A673 (cell line): ENCODE data around the gene FBLN1. TPM values are rescaled to one million over a fixed set of nuclear protein-coding genes. Genes with fewer than 3 reads are reported as not detected.

ENCODE experiments used
- BruUV-seq: library from RNA; stranded (reverse); fragments of 400-500 nt; replicated peaks from 2 replicates; lab custom pipeline; 2021; lab: Mats Ljungman, UMichigan
- CTCF ChIA-PET: fragments of 300-600 bp; sonication (Branson Sonifier 250); formaldehyde crosslinking; loops from one replicate; lab custom pipeline; 2022; ENCODE audit warnings: antibody characterized with exemption; lab: Charles Lee
- POLR2A ChIA-PET: fragments of 300-600 bp; sonication (Branson Sonifier 250); formaldehyde crosslinking; loops from one replicate; lab custom pipeline; 2022; ENCODE audit warnings: antibody characterized with exemption; ENCODE audit not compliant: low non-redundant PET; lab: Charles Lee
- DNase-seq: peaks from one replicate; pipeline ENCODE4 v3.0.0-alpha.2; 2015; ENCODE audit warnings: low spot score
- H3K27ac ChIP-seq: fragments of 200-600 bp; sonication (generic); 2 replicates; pipeline ENCODE4 v1.5.1; 2016; ENCODE audit warnings: mixed run types, low read depth, mild to moderate bottlenecking, mixed read lengths, antibody characterized with exemption, low read length; ENCODE audit not compliant: poor library complexity, severe bottlenecking
- H3K27me3 ChIP-seq: fragments of 200-600 bp; sonication (generic); replicated peaks from 2 replicates; pipeline ENCODE4 v1.6.1; 2017; ENCODE audit warnings: mixed run types, low read depth, mild to moderate bottlenecking, mixed read lengths, antibody characterized with exemption, low read length; ENCODE audit not compliant: insufficient read depth, poor library complexity
- H3K36me3 ChIP-seq: fragments of 200-600 bp; sonication (generic); 2 replicates; pipeline ENCODE4 v1.6.1; 2016; ENCODE audit warnings: mixed run types, mild to moderate bottlenecking, mixed read lengths, antibody characterized with exemption, low read length; ENCODE audit not compliant: insufficient read depth, poor library complexity, severe bottlenecking
- H3K4me1 ChIP-seq: fragments of 200-600 bp; sonication (generic); 2 replicates; pipeline ENCODE4 v1.6.1; 2017; ENCODE audit warnings: mixed run types, mild to moderate bottlenecking, mixed read lengths, antibody characterized with exemption, low read length; ENCODE audit not compliant: insufficient read depth, poor library complexity, severe bottlenecking
- H3K4me3 ChIP-seq: fragments of 200-600 bp; sonication (generic); 2 replicates; pipeline ENCODE4 v1.5.1; 2016; ENCODE audit warnings: low read depth, mixed run types, mild to moderate bottlenecking, mixed read lengths, low read length; ENCODE audit not compliant: poor library complexity, severe bottlenecking
- H3K9me3 ChIP-seq: fragments of 200-600 bp; sonication (generic); 2 replicates; pipeline ENCODE4 v1.6.1; 2016; ENCODE audit warnings: mixed run types, low read depth, mild to moderate bottlenecking, mixed read lengths, antibody characterized with exemption, low read length; ENCODE audit not compliant: poor library complexity, severe bottlenecking
- CTCF ChIP-seq: fragments of 300-800, 200-600 bp; sonication (generic); conservative IDR thresholded peaks from 2 replicates; pipeline ENCODE4 v1.5.1; 2017; ENCODE audit warnings: low read depth, mild to moderate bottlenecking, antibody characterized with exemption, low read length, moderate library complexity, mixed read lengths
- EZH2 ChIP-seq: fragments of 200-600 bp; sonication (generic); IDR thresholded peaks from 2 replicates; pipeline ENCODE4 v1.6.1; 2017; ENCODE audit warnings: borderline replicate concordance, low read depth, mild to moderate bottlenecking, mixed read lengths, antibody characterized with exemption, low read length; ENCODE audit not compliant: poor library complexity, severe bottlenecking
- intact Hi-C: fragments of 100-400 bp; cut with micrococcal nuclease; formaldehyde crosslinking; loops from one replicate; pipeline ENCODE4 v1.10.0; 2022; ENCODE audit not compliant: unreplicated experiment
- total RNA-seq: library from RNA; stranded (reverse); gene quantifications from 2 replicates; pipeline ENCODE4 v1.2.3, GENCODE V29; 2021

Gene FBLN1
- total RNA-seq, 1 experiment from 2014 or later: 96.4 TPM

- POLR2A ChIA-PET: no interaction called here
- intact Hi-C loops: no loop called here
- Histone ChIP-seq H3K27me3 (no peaks in the 10 kb centered on the region), H3K4me3 (no peak overlapping the region), H3K27ac (no peak overlapping the region), H3K36me3 (no peaks in the 10 kb centered on the region), H3K4me1 (peaks cover 14% of the 10 kb centered on the region), H3K9me3 (no peaks in the 10 kb centered on the region)
- DNase-seq: no peak
- TF ChIP-seq CTCF (no peak), EZH2 (no peak)
- CTCF ChIA-PET: no interaction called here
- BruUV-seq: no TSS peak
These were observed 31.8 kb upstream of the FBLN1 start for GRCh38 chr22:45470871-45471270.

- Histone ChIP-seq H3K36me3 (no peaks in the 10 kb centered on the region), H3K27me3 (no peaks in the 10 kb centered on the region), H3K27ac (no peak overlapping the region), H3K9me3 (no peaks in the 10 kb centered on the region), H3K4me3 (no peak overlapping the region), H3K4me1 (peaks cover 14% of the 10 kb centered on the region)
- CTCF ChIA-PET: no interaction called here
- POLR2A ChIA-PET: no interaction called here
- intact Hi-C loops: no loop called here
- BruUV-seq: no TSS peak
- DNase-seq: no peak
- TF ChIP-seq EZH2: no peak
- TF ChIP-seq CTCF: no peak
These were observed 30.3 kb upstream of the FBLN1 start for GRCh38 chr22:45472426-45472825.

GRCh38 chr22:45473626-45474237 lies 29.0 kb upstream of the FBLN1 start:
- no peaks in the 10 kb centered on the region for H3K9me3 ChIP-seq
- POLR2A ChIA-PET: no interaction called here
- no TSS peak for BruUV-seq
- no peaks in the 10 kb centered on the region for H3K27me3 ChIP-seq
- peaks cover 14% of the 10 kb centered on the region for H3K4me1 ChIP-seq
- CTCF ChIA-PET: no interaction called here
- no peak overlapping the region for H3K4me3 ChIP-seq
- no peak for DNase-seq
- intact Hi-C loops: no loop called here
- no peaks in the 10 kb centered on the region for H3K36me3 ChIP-seq
- no peak for TF ChIP-seq EZH2
- TF ChIP-seq CTCF: no peak
- H3K27ac ChIP-seq: no peak overlapping the region
